Prostate gland (tissue), 2 donors: ENCODE data around the gene TESK1.
"Not testable (repeated sequence)": the region's sequence is repeated elsewhere in the genome, so short reads cannot be mapped to it uniquely, and the experiment has no call there.

Experiments
- POLR2A ChIP-seq: fragments of 450-650 bp; IDR thresholded peaks from one replicate; pipeline ENCODE4 v1.6.1; 2016; ENCODE audit warnings: antibody characterized with exemption, mild to moderate bottlenecking
- POLR2AphosphoS5 ChIP-seq: sonication (generic); formaldehyde crosslinking; IDR thresholded peaks from one replicate; pipeline ENCODE4 v1.6.1; 2017; ENCODE audit warnings: antibody characterized with exemption
- TF ChIP-seq, protein P1 (sequence below), 4 experiments: fragments of 200-600 bp in 2 of 4; fragments of 450-650 bp in 2 of 4; sonication (generic) in 2 of 4; IDR thresholded peaks; 1 replicate in 3 of 4; 2 replicates in 1 of 4; pipeline ENCODE4 v1.5.1; 2016 to 2019; ENCODE audit warnings: antibody characterized with exemption in 4 of 4, mild to moderate bottlenecking in 2 of 4, moderate library complexity in 2 of 4

- TF ChIP-seq, protein P1, sequence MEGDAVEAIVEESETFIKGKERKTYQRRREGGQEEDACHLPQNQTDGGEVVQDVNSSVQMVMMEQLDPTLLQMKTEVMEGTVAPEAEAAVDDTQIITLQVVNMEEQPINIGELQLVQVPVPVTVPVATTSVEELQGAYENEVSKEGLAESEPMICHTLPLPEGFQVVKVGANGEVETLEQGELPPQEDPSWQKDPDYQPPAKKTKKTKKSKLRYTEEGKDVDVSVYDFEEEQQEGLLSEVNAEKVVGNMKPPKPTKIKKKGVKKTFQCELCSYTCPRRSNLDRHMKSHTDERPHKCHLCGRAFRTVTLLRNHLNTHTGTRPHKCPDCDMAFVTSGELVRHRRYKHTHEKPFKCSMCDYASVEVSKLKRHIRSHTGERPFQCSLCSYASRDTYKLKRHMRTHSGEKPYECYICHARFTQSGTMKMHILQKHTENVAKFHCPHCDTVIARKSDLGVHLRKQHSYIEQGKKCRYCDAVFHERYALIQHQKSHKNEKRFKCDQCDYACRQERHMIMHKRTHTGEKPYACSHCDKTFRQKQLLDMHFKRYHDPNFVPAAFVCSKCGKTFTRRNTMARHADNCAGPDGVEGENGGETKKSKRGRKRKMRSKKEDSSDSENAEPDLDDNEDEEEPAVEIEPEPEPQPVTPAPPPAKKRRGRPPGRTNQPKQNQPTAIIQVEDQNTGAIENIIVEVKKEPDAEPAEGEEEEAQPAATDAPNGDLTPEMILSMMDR (IDR thresholded peaks at IDR 0.05), result not testable (repeated sequence)
- not testable (repeated sequence) for TF ChIP-seq POLR2AphosphoS5, POLR2A
Observed at GRCh38 chr9:35583521-35583920, 21.5 kb upstream of the TESK1 start.
